H9 (cell line): Measurements from ENCODE around the gene OTUD6A. TPM values are rescaled to one million over a fixed set of nuclear protein-coding genes. Genes with fewer than 3 reads are reported as not detected.
"Not testable (repeated sequence)": the region's sequence is repeated elsewhere in the genome, so short reads cannot be mapped to it uniquely, and the experiment has no call there.

Source experiments
- DNase-seq: peaks from one replicate; pipeline ENCODE4 v3.0.0-alpha.2; 2017
- H2AFZ ChIP-seq: one replicate; pipeline ENCODE4 v1.6.1; 2013; ENCODE audit warnings: mild to moderate bottlenecking, low read length, control low read depth, moderate library complexity
- H2AK5ac ChIP-seq: 2 replicates; pipeline ENCODE4 v1.6.1; 2013; ENCODE audit warnings: low read length, control low read depth, mixed read lengths; ENCODE audit not compliant: insufficient read length
- H2BK120ac ChIP-seq: one replicate; pipeline ENCODE4 v1.6.1; 2013; ENCODE audit warnings: low read depth, mild to moderate bottlenecking, low read length, control low read depth, inconsistent platforms; ENCODE audit not compliant: poor library complexity, severe bottlenecking
- H2BK12ac ChIP-seq: 2 replicates; pipeline ENCODE4 v1.6.1; 2013; ENCODE audit warnings: low read length, control low read depth, mixed read lengths, low read depth; ENCODE audit not compliant: insufficient read length
- H2BK15ac ChIP-seq: 2 replicates; pipeline ENCODE4 v1.6.1; 2013; ENCODE audit warnings: low read depth, low read length, control low read depth
- H2BK20ac ChIP-seq: one replicate; pipeline ENCODE4 v1.6.1; 2013; ENCODE audit warnings: low read depth, mild to moderate bottlenecking, low read length, control low read depth, inconsistent platforms; ENCODE audit not compliant: poor library complexity, severe bottlenecking
- H2BK5ac ChIP-seq: 2 replicates; pipeline ENCODE4 v1.6.1; 2013; ENCODE audit warnings: low read length, control low read depth, mixed read lengths; ENCODE audit not compliant: insufficient read length
- H3K14ac ChIP-seq: 2 replicates; pipeline ENCODE4 v1.6.1; 2013; ENCODE audit warnings: low read length, control low read depth; ENCODE audit not compliant: insufficient read depth
- H3K18ac ChIP-seq: 2 replicates; pipeline ENCODE4 v1.6.1; 2013; ENCODE audit warnings: low read depth, mild to moderate bottlenecking, mixed read lengths, low read length, control low read depth; ENCODE audit not compliant: insufficient read length
- H3K23ac ChIP-seq: 2 replicates; pipeline ENCODE4 v1.6.1; 2013; ENCODE audit warnings: low read length, control low read depth, mixed read lengths, low read depth; ENCODE audit not compliant: insufficient read length
- H3K23me2 ChIP-seq: 2 replicates; pipeline ENCODE4 v1.6.1; 2013; ENCODE audit warnings: low read depth, mild to moderate bottlenecking, mixed read lengths, low read length, control low read depth; ENCODE audit not compliant: insufficient read length, poor library complexity, severe bottlenecking
- H3K27ac ChIP-seq: 2 replicates; pipeline ENCODE4 v1.5.1; 2013; ENCODE audit warnings: low read length, control low read depth, mixed read lengths, low read depth; ENCODE audit not compliant: insufficient read length
- H3K27me3 ChIP-seq: 2 replicates; pipeline ENCODE4 v1.6.1; 2013; ENCODE audit warnings: low read length, control low read depth, inconsistent platforms; ENCODE audit not compliant: insufficient read depth
- H3K4ac ChIP-seq: 2 replicates; pipeline ENCODE4 v1.6.1; 2013; ENCODE audit warnings: low read depth, mild to moderate bottlenecking, control low read depth, inconsistent platforms, low read length, moderate library complexity
- H3K4me1 ChIP-seq: 2 replicates; pipeline ENCODE4 v1.6.1; 2013; ENCODE audit warnings: low read length, control low read depth, inconsistent platforms; ENCODE audit not compliant: insufficient read depth
- H3K4me2 ChIP-seq: 2 replicates; pipeline ENCODE4 v1.6.1; 2013; ENCODE audit warnings: low read length, control low read depth, mixed read lengths; ENCODE audit not compliant: insufficient read length, insufficient read depth
- H3K56ac ChIP-seq: 2 replicates; pipeline ENCODE4 v1.6.1; 2013; ENCODE audit warnings: low read depth, mild to moderate bottlenecking, mixed read lengths, low read length, control low read depth; ENCODE audit not compliant: insufficient read length
- H3K79me1 ChIP-seq: 2 replicates; pipeline ENCODE4 v1.6.1; 2013; ENCODE audit warnings: low read depth, mild to moderate bottlenecking, moderate library complexity, low read length, control low read depth, inconsistent platforms; ENCODE audit not compliant: insufficient read depth, poor library complexity, severe bottlenecking
- H3K79me2 ChIP-seq: 2 replicates; pipeline ENCODE4 v1.6.1; 2013; ENCODE audit warnings: low read length, control low read depth, inconsistent platforms; ENCODE audit not compliant: insufficient read depth
- H3K9ac ChIP-seq: 2 replicates; pipeline ENCODE4 v1.6.1; 2013; ENCODE audit warnings: low read length, control low read depth, mixed read lengths; ENCODE audit not compliant: insufficient read length; ENCODE audit errors: extremely low read depth
- H3K9me3 ChIP-seq: one replicate; pipeline ENCODE4 v1.6.1; 2013; ENCODE audit warnings: low read depth, low read length, inconsistent platforms; ENCODE audit not compliant: control insufficient read depth
- H3T11ph ChIP-seq: one replicate; pipeline ENCODE4 v1.6.1; 2013; ENCODE audit warnings: mild to moderate bottlenecking, low read length, control low read depth, inconsistent platforms
- H4K20me1 ChIP-seq: one replicate; pipeline ENCODE4 v1.6.1; 2013; ENCODE audit not compliant: control insufficient read depth, insufficient read length, insufficient read depth
- H4K5ac ChIP-seq: 2 replicates; pipeline ENCODE4 v1.6.1; 2013; ENCODE audit warnings: low read depth, mild to moderate bottlenecking, mixed read lengths, low read length, control low read depth; ENCODE audit not compliant: insufficient read length
- H4K8ac ChIP-seq: replicated peaks from 2 replicates; pipeline ENCODE4 v1.6.1; 2013; ENCODE audit warnings: low read length, control low read depth, mixed read lengths, low read depth; ENCODE audit not compliant: insufficient read length
- H4K91ac ChIP-seq: 2 replicates; pipeline ENCODE4 v1.6.1; 2013; ENCODE audit warnings: low read depth, mild to moderate bottlenecking, moderate library complexity, mixed read lengths, low read length, control low read depth; ENCODE audit not compliant: insufficient read length
- H3K27ac Mint-ChIP-seq, 3 experiments: 2 replicates in 2 of 3; 3 replicates in 1 of 3; pipeline ENCODE4 v1.8.0; 2020 to 2021; ENCODE audit warnings: mixed read lengths in 3 of 3, mild to moderate bottlenecking in 1 of 3, moderate library complexity in 1 of 3
- H3K27me3 Mint-ChIP-seq: 2 replicates; pipeline ENCODE4 v1.8.0; 2021; ENCODE audit warnings: low read depth, mild to moderate bottlenecking, moderate library complexity, mixed read lengths
- H3K36me3 Mint-ChIP-seq, 3 experiments: 2 replicates in 2 of 3; 3 replicates in 1 of 3; pipeline ENCODE4 v1.8.0; 2020 to 2021; ENCODE audit warnings: low read depth in 3 of 3, mixed read lengths in 3 of 3; ENCODE audit not compliant: insufficient read depth in 1 of 3
- H3K4me1 Mint-ChIP-seq, 2 experiments: 2 replicates each; pipeline ENCODE4 v1.8.0; 2020; ENCODE audit warnings: mixed read lengths in 2 of 2
- H3K4me3 Mint-ChIP-seq, 2 experiments: 2 replicates in 1 of 2; 3 replicates in 1 of 2; pipeline ENCODE4 v1.8.0; 2020 to 2021; ENCODE audit warnings: mild to moderate bottlenecking in 2 of 2, mixed read lengths in 2 of 2, moderate library complexity in 1 of 2
- H3K9me3 Mint-ChIP-seq, 2 experiments: 2 replicates in 1 of 2; 3 replicates in 1 of 2; pipeline ENCODE4 v1.8.0; 2020; ENCODE audit warnings: mild to moderate bottlenecking in 2 of 2, mixed read lengths in 2 of 2, moderate library complexity in 1 of 2
- WGBS: extraction: QIAGEN DNeasy Blood & Tissue Kit; methylation state at CpG from one replicate; pipeline ENCODE4 v1.1.7; 2013; ENCODE audit warnings: missing lambda C conversion rate, low lambda C conversion rate, mixed read lengths; ENCODE audit not compliant: insufficient read length; ENCODE audit errors: extremely low coverage; 5-methylcytosine and 5-hydroxymethylcytosine counted together
- total RNA-seq: library from RNA; stranded (reverse); gene quantifications from 2 replicates; pipeline ENCODE4 v1.2.1, GENCODE V29; 2021
- TF ChIP-seq, protein P1 (sequence below): fragments of 200-600 bp; sonication (generic); conservative IDR thresholded peaks from 3 replicates; pipeline ENCODE4 v1.8.0; 2021; ENCODE audit warnings: antibody characterized with exemption, mild to moderate bottlenecking

Gene OTUD6A
- total RNA-seq, 1 experiment from 2014 or later = not detected

DNA sequence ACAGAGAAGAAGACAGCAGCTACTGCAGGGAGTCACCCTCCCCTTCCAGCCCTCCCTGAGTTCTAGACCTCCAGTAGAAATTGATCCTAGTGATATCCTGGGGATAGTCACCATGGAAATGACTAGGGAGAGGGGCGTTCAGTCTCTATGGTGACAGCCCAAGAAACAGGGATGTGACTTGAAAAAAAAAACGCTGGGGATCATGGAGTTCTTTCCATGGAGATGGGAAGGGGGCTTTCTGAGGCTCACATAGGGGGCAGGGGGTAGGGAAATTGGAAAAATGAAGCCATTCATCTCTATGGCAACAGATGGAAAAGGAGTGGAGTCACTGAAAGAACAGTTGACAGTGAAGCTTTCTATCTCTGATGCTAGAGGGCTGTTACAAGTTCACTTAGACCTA, 43.0 kb downstream of the OTUD6A start:
- Histone ChIP-seq H3K4ac (no peak overlapping the region), H2BK5ac (no peak overlapping the region), H3K18ac (no peak overlapping the region), H2BK15ac (no peak overlapping the region), H4K8ac (no peak overlapping the region), H3K56ac (no peak overlapping the region), H2BK12ac (no peak overlapping the region), H4K20me1 (no peaks in the 10 kb centered on the region), H4K91ac (no peak overlapping the region), H3K23me2 (no peaks in the 10 kb centered on the region), H3K79me1 (no peaks in the 10 kb centered on the region), H3K27ac (no peak overlapping the region), H3K79me2 (no peaks in the 10 kb centered on the region), H3K23ac (no peak overlapping the region), H2BK120ac (no peak overlapping the region), H3K27me3 (no peaks in the 10 kb centered on the region), H2AK5ac (no peak overlapping the region), H3K4me1 (no peaks in the 10 kb centered on the region), H3K4me2 (no peak overlapping the region), H3T11ph (no peak overlapping the region), H4K5ac (no peak overlapping the region), H3K9me3 (peaks cover 14% of the 10 kb centered on the region), H3K14ac (no peak overlapping the region), H2BK20ac (no peak overlapping the region), H3K9ac (no peak overlapping the region), H2AFZ (no peak overlapping the region)
- Mint-ChIP-seq H3K4me3 (no peak overlapping the region), H3K27ac (no peak overlapping the region), H3K9me3 (peaks cover 33 to 40% of the 10 kb centered on the region in 2 experiments), H3K36me3 (peaks cover 0 to 3% (median 0%) of the 10 kb centered on the region in 3 experiments; a peak in 2 of 7 replicates), H3K4me1 (0 out of 4 replicates have a peak, but pooled peaks cover 0 to 3% of the 10 kb centered on the region in 2 experiments), H3K27me3 (no peaks in the 10 kb centered on the region)
- TF ChIP-seq, protein P1, sequence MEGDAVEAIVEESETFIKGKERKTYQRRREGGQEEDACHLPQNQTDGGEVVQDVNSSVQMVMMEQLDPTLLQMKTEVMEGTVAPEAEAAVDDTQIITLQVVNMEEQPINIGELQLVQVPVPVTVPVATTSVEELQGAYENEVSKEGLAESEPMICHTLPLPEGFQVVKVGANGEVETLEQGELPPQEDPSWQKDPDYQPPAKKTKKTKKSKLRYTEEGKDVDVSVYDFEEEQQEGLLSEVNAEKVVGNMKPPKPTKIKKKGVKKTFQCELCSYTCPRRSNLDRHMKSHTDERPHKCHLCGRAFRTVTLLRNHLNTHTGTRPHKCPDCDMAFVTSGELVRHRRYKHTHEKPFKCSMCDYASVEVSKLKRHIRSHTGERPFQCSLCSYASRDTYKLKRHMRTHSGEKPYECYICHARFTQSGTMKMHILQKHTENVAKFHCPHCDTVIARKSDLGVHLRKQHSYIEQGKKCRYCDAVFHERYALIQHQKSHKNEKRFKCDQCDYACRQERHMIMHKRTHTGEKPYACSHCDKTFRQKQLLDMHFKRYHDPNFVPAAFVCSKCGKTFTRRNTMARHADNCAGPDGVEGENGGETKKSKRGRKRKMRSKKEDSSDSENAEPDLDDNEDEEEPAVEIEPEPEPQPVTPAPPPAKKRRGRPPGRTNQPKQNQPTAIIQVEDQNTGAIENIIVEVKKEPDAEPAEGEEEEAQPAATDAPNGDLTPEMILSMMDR = no peak
- WGBS = no CpG with 5 or more reads among the region's 2 CpGs
- no peak for DNase-seq

GRCh38 chrX:70111436-70112026, 49.3 kb downstream of the OTUD6A start:
- not testable (repeated sequence) for H2BK5ac ChIP-seq, DNase-seq, H3K4me3 Mint-ChIP-seq, H3K4me2 ChIP-seq, H4K8ac ChIP-seq, H3K56ac ChIP-seq, H3K4me1 Mint-ChIP-seq, H3K23me2 ChIP-seq, H2AK5ac ChIP-seq, H3K4ac ChIP-seq, H3K4me1 ChIP-seq, H3K23ac ChIP-seq, H2AFZ ChIP-seq, H4K91ac ChIP-seq, H3K14ac ChIP-seq, H2BK15ac ChIP-seq, H3K79me1 ChIP-seq, H3K27me3 ChIP-seq, H3K27ac ChIP-seq, H2BK12ac ChIP-seq, H3K18ac ChIP-seq, H4K20me1 ChIP-seq, H2BK20ac ChIP-seq, H4K5ac ChIP-seq, H3K27me3 Mint-ChIP-seq, H2BK120ac ChIP-seq, H3K9ac ChIP-seq, H3T11ph ChIP-seq, H3K79me2 ChIP-seq
- H3K9me3 ChIP-seq = peaks cover 14% of the 10 kb centered on the region
- peaks cover 6 to 23% (median 23%) of the 10 kb centered on the region in 3 experiments; a peak in 6 of 7 replicates for H3K36me3 Mint-ChIP-seq
- no CpG with 5 or more reads among the region's 4 CpGs for WGBS
- peak overlapping the region in 1 of 3 experiments; percentile 70; a peak in 1 of 7 replicates for H3K27ac Mint-ChIP-seq
- peaks cover 64 to 66% of the 10 kb centered on the region in 2 experiments for H3K9me3 Mint-ChIP-seq
